DMS53 treated with DMSO at 0.1 percent for 48 hours (cell line): ENCODE results near the gene PNPLA5.
"Not testable (repeated sequence)": the region's sequence is repeated elsewhere in the genome, so short reads cannot be mapped to it uniquely, and the experiment has no call there.

Experiments used
- DNase-seq: peaks from one replicate; lab custom pipeline; 2025; ENCODE audit not compliant: unreplicated experiment; lab: John Stamatoyannopoulos, UW

The PNPLA5 gene

DNA sequence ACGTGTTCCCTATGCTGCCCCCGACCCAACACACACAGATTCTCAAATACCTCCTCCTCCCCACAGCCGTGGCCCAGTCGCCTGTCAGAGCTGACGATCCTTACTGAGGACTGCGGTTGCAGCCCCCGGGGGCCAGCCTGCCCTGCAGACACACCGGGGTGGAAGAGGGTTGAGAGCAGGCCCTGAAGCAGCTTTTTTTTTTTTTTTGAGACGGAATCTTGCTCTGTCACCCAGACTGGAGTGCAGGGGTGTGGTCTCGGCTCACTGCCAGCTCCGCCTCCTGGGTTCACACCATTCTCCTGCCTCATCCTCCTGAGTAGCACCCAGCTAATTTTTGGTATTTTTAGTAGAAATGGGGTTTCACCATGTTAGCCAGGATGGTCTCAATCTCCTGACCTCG lies 11.2 kb upstream of the PNPLA5 start:
- not testable (repeated sequence) for DNase-seq

GRCh38 chr22:43901976-43902643 lies 10.3 kb upstream of the PNPLA5 start:
- DNase-seq, result no peak

DNA sequence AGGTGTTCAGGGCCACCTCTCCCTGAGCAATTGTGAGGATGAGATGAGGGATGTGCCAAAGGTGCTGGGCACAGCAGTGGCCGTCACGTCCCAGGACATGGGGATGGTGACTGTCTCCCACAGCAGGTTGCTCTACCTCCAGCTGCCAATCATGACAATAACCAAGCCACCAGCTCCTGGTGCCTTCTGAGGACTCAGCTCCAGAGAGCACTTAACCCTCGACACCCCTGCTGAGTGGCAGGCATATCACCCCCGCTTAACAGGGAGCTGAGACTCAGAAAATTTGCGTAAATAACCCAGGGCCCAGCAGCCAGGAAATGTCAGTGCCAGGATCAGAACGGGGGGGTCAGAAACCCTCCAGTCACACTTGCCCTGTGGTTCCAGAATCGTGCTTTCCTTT lies 8.4 kb upstream of the PNPLA5 start:
- no peak for DNase-seq

- no peak for DNase-seq
These were observed 6.0 kb upstream of the PNPLA5 start for GRCh38 chr22:43897751-43898261.

- no peak for DNase-seq
These were observed 4.3 kb upstream of the PNPLA5 start for GRCh38 chr22:43895986-43896645.

DNA sequence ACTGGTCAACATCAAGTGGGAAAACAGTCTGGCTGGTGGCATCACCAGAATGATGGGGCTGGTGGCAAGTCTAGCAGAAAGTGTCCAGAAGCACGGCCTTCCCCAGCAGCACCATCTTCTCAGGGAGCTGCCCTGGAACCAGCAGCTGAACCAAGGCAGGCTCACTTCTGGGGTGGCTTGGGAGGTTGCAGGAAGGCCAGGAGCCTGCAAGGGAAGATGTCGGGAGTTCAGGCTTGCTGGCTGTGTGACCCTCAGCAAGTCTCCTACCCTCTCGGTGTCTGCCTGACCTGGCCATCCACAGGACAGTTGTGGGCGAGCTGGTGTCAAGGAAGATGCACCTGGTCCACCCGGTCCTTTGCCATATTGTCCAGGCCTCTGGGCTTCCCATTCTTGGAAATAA lies 2.3 kb upstream of the PNPLA5 start:
- no peak for DNase-seq

- DNase-seq, result no peak
These were observed 1.5 kb upstream of the PNPLA5 start for GRCh38 chr22:43893266-43893665.

DNA sequence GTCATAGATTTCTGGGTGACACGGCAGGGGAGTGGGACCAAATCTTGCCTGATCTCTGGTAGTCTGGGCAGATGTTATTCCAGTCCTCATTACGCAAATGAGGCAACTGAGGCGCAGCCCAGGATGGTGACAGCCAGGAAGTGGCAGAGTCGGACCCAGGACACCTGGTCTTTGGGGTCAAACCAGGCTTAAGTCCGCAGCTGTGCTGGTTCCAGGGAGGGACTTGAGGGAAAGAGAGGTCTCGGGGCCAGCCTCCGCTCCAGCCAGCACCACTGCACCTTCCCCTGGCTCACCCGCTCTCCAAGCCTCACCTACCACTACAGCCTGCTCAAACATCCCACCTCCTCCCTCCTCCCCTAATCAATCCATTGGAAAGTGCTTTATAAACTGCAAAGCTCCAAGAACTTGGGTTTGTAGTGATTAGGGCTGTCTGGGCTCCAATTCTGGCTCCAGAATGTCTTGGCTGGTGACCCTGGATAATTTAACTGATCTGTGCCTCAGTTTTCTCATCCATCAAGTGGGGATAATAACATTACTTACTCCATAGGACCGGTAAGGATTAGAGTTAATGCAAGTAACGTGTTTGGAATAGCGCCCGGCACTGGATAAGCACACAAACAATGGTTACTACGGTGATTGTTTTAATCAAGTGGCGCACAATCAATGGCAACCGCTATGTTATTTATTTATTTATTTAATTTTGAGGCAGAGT lies 526 bp upstream of the PNPLA5 start:
- DNase-seq, result no peak

DNA sequence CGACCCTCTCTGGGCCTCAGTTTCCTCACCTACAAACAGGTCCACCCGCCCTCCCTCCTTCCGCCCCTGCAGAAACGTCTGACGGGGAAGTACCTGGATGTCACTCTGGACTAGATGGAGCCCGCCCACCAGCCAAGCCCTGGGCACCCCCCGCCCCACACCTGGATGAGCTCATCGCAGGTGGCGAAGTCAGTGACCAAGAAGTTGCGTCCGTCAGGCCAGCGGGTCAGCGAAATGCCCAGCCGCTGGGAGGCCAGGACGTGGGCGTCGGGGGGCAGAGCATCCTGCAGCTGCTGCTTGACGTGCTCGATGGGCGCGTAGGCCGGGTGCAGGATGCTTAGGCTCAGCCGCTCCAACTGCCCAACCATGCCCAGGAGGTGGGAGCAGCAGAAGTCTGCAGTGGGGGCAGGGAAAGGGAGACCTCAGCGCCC lies 897 bp downstream of the PNPLA5 start:
- peak; percentile 9 for DNase-seq

- DNase-seq, result no peak
These were observed 2.0 kb downstream of the PNPLA5 start for GRCh38 chr22:43889860-43890253.

GRCh38 chr22:43889201-43889859 lies 2.5 kb downstream of the PNPLA5 start:
- no peak for DNase-seq

DNA sequence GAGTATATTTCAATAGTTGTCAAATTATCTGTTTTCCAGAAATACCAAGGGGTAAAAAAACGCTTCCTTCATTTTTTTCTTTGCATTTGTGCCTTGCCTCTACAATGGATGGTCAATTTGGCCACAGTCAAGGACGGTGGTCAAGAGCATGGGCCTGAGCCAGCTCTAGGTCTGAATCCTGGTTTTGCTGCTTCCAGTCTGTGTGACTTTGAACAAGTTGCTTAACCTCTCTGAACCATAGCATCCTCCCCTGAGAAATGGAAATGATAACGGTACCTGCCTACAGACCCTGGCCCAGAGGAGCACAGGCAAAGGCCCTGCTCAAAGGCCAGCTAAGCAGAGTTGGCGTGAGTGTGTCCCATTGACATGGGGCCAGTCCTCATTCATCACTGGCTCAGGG lies 3.1 kb downstream of the PNPLA5 start:
- DNase-seq, result no peak

GRCh38 chr22:43887391-43887790 lies 4.4 kb downstream of the PNPLA5 start:
- no peak for DNase-seq

- DNase-seq, result no peak
These were observed 5.6 kb downstream of the PNPLA5 start for GRCh38 chr22:43886231-43886630.

- no peak for DNase-seq
These were observed 6.0 kb downstream of the PNPLA5 start for GRCh38 chr22:43885786-43886185.

GRCh38 chr22:43885319-43885671 lies 6.5 kb downstream of the PNPLA5 start:
- DNase-seq, result no peak

GRCh38 chr22:43884600-43885318 lies 7.1 kb downstream of the PNPLA5 start:
- DNase-seq, result peak; percentile 26

- DNase-seq, result no peak
These were observed 7.9 kb downstream of the PNPLA5 start for GRCh38 chr22:43883719-43884415.

DNA sequence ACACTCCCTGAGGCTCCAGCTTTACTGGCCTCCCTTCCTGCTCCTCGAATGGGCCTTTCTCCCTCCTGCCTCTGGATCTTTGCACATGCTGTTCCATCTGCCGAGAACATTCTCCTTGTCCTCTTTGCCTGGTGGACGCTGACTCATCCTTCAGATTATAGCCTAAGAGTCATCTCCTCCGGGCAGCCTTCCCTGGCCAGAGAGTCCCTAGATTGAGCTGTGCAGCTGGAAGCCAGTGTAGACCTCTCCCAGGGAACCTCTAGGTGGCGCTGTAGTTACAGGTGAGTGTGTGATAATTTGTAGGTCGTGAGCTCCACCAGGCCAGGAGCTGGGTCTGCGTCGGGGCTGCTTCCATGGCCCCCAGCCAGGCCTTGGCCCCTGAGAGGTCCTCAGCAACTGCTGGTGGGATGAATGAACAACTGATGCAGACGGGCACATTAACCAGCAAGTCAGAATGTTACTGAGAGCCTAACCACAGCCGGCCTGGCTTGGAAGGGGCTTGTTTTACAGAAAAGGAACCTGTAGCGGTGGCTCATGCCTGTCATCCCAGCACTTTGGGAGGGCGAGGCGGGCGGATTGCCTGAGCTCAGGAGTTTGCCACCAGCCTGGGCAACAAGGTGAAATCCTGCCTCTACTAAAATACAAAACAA lies 8.7 kb downstream of the PNPLA5 start:
- peak; percentile 69 for DNase-seq
